ENCODE results near the gene DLG2.

DLG2 gene

GRCh38 chr11:85196968-85197367, 430.2 kb downstream of the DLG2 start:
- TF ChIP-seq SIN3A (IDR thresholded peaks at IDR 0.05; ENCODE audit: borderline replicate concordance, insufficient read depth, low read length) = no peak
- no peak for TF ChIP-seq TAF1 (IDR thresholded peaks at IDR 0.05; ENCODE audit: borderline replicate concordance, insufficient read depth, low read length)
- no peak for TF ChIP-seq FOXP2 (optimal IDR thresholded peaks at IDR 0.05; ENCODE audit: borderline replicate concordance, extremely low read depth, extremely low read length, insufficient read depth)
- no peak for TF ChIP-seq POLR2AphosphoS5 (IDR thresholded peaks at IDR 0.05; ENCODE audit: low read depth, low read length)
- no peak for TF ChIP-seq REST (IDR thresholded peaks at IDR 0.05; ENCODE audit: insufficient read depth in 1 of 2, low read depth in 2 of 2, low read length in 2 of 2)

GRCh38 chr11:85195934-85196333, 431.2 kb downstream of the DLG2 start:
- TF ChIP-seq TAF1 (IDR thresholded peaks at IDR 0.05; ENCODE audit: borderline replicate concordance, insufficient read depth, low read length) (no peak), FOXP2 (optimal IDR thresholded peaks at IDR 0.05; ENCODE audit: borderline replicate concordance, extremely low read depth, extremely low read length, insufficient read depth) (no peak), REST (IDR thresholded peaks at IDR 0.05; ENCODE audit: insufficient read depth in 1 of 2, low read depth in 2 of 2, low read length in 2 of 2) (no peak), SIN3A (IDR thresholded peaks at IDR 0.05; ENCODE audit: borderline replicate concordance, insufficient read depth, low read length) (no peak), POLR2AphosphoS5 (IDR thresholded peaks at IDR 0.05; ENCODE audit: low read depth, low read length) (no peak)

GRCh38 chr11:85187992-85188391, 439.2 kb downstream of the DLG2 start:
- TF ChIP-seq SIN3A (IDR thresholded peaks at IDR 0.05; ENCODE audit: borderline replicate concordance, insufficient read depth, low read length) = no peak
- TF ChIP-seq REST (IDR thresholded peaks at IDR 0.05; ENCODE audit: insufficient read depth in 1 of 2, low read depth in 2 of 2, low read length in 2 of 2) = no peak
- TF ChIP-seq FOXP2 (optimal IDR thresholded peaks at IDR 0.05; ENCODE audit: borderline replicate concordance, extremely low read depth, extremely low read length, insufficient read depth) = no peak
- no peak for TF ChIP-seq TAF1 (IDR thresholded peaks at IDR 0.05; ENCODE audit: borderline replicate concordance, insufficient read depth, low read length)
- TF ChIP-seq POLR2AphosphoS5 (IDR thresholded peaks at IDR 0.05; ENCODE audit: low read depth, low read length) = no peak

GRCh38 chr11:85184721-85185120, 442.4 kb downstream of the DLG2 start:
- no peak for TF ChIP-seq FOXP2 (optimal IDR thresholded peaks at IDR 0.05; ENCODE audit: borderline replicate concordance, extremely low read depth, extremely low read length, insufficient read depth)
- no peak for TF ChIP-seq TAF1 (IDR thresholded peaks at IDR 0.05; ENCODE audit: borderline replicate concordance, insufficient read depth, low read length)
- TF ChIP-seq REST (IDR thresholded peaks at IDR 0.05; ENCODE audit: insufficient read depth in 1 of 2, low read depth in 2 of 2, low read length in 2 of 2) = no peak
- no peak for TF ChIP-seq POLR2AphosphoS5 (IDR thresholded peaks at IDR 0.05; ENCODE audit: low read depth, low read length)
- TF ChIP-seq SIN3A (IDR thresholded peaks at IDR 0.05; ENCODE audit: borderline replicate concordance, insufficient read depth, low read length) = no peak
